A549 (cell line): ENCODE measurements around the gene GGT7.

Source experiments
- CBX2 ChIP-seq: fragments of 200-600 bp; sonication (generic); IDR thresholded peaks from 2 replicates; pipeline ENCODE4 v1.6.1; 2016; ENCODE audit warnings: low read depth, mild to moderate bottlenecking, borderline replicate concordance
- KDM1A ChIP-seq: fragments of 200-600 bp; sonication (generic); IDR thresholded peaks from 2 replicates; pipeline ENCODE4 v1.6.1; 2016; ENCODE audit warnings: low read depth, mild to moderate bottlenecking
- MYC ChIP-seq: IDR thresholded peaks from 2 replicates; pipeline ENCODE4 v1.6.1; 2012; ENCODE audit warnings: mild to moderate bottlenecking, inconsistent platforms, low read length, improper control_type of control experiment, borderline replicate concordance
- POLR2A ChIP-seq: IDR thresholded peaks from 2 replicates; pipeline ENCODE4 v1.6.1; 2012; ENCODE audit warnings: mild to moderate bottlenecking, low read length
- TP53 ChIP-seq: fragments of 250-450 bp; sonication (Bioruptor Pico); IDR thresholded peaks from 2 replicates; pipeline ENCODE4 v1.5.0; 2021; ENCODE audit warnings: mild to moderate bottlenecking, moderate library complexity
- TF ChIP-seq, protein P1 (sequence below): fragments of >200 bp; sonication (Bioruptor Twin); formaldehyde crosslinking; IDR thresholded peaks from 3 replicates; pipeline ENCODE4 v1.5.1; 2016
- TF ChIP-seq, protein P2 (sequence below): IDR thresholded peaks from 2 replicates; pipeline ENCODE4 v1.6.1; 2012
- TF ChIP-seq, protein P3 (sequence below): fragments of 250-450 bp; sonication (Bioruptor Pico); IDR thresholded peaks from 2 replicates; pipeline ENCODE4 v1.5.0; 2021; ENCODE audit warnings: mild to moderate bottlenecking, moderate library complexity, borderline replicate concordance
- TF ChIP-seq, protein P4 (sequence below): fragments of 450-650 bp; IDR thresholded peaks from 2 replicates; pipeline ENCODE4 v1.6.1; 2014; ENCODE audit warnings: antibody characterized with exemption
- TF ChIP-seq, protein P5 (sequence below): fragments of 200-600 bp; sonication (generic); IDR thresholded peaks from 2 replicates; pipeline ENCODE4 v1.6.1; 2016; ENCODE audit warnings: antibody characterized with exemption, mild to moderate bottlenecking, moderate library complexity

DNA sequence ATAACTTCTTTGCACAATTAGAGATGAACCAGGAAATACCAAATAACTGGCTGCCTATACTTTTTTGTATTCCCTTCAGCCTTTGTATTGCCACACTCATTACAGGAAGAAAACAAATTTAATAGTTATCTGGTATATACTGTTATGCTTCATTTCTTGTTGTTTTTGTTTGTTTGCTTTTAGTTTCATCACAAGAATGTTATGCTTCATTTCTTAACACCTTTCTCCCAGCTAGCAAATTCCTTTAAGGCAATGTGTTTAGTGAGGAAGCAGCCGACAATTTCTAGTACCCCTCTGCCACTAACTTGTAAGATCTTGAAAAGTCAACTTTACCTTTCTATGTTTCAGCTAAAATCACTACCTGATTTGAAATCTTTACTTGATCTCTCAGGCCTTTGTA is 48.6 kb downstream of the GGT7 start:
- TF ChIP-seq, protein P1, sequence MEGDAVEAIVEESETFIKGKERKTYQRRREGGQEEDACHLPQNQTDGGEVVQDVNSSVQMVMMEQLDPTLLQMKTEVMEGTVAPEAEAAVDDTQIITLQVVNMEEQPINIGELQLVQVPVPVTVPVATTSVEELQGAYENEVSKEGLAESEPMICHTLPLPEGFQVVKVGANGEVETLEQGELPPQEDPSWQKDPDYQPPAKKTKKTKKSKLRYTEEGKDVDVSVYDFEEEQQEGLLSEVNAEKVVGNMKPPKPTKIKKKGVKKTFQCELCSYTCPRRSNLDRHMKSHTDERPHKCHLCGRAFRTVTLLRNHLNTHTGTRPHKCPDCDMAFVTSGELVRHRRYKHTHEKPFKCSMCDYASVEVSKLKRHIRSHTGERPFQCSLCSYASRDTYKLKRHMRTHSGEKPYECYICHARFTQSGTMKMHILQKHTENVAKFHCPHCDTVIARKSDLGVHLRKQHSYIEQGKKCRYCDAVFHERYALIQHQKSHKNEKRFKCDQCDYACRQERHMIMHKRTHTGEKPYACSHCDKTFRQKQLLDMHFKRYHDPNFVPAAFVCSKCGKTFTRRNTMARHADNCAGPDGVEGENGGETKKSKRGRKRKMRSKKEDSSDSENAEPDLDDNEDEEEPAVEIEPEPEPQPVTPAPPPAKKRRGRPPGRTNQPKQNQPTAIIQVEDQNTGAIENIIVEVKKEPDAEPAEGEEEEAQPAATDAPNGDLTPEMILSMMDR, result no peak
- no peak for TF ChIP-seq MYC
- TF ChIP-seq, protein P2, sequence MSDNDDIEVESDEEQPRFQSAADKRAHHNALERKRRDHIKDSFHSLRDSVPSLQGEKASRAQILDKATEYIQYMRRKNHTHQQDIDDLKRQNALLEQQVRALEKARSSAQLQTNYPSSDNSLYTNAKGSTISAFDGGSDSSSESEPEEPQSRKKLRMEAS, result no peak
- no peak for TF ChIP-seq POLR2A
- TF ChIP-seq KDM1A, result no peak
- TF ChIP-seq CBX2, result no peak
- TF ChIP-seq, protein P3, sequence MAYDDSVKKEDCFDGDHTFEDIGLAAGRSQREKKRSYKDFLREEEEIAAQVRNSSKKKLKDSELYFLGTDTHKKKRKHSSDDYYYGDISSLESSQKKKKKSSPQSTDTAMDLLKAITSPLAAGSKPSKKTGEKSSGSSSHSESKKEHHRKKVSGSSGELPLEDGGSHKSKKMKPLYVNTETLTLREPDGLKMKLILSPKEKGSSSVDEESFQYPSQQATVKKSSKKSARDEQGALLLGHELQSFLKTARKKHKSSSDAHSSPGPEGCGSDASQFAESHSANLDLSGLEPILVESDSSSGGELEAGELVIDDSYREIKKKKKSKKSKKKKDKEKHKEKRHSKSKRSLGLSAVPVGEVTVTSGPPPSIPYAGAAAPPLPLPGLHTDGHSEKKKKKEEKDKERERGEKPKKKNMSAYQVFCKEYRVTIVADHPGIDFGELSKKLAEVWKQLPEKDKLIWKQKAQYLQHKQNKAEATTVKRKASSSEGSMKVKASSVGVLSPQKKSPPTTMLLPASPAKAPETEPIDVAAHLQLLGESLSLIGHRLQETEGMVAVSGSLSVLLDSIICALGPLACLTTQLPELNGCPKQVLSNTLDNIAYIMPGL (CRISPR knock-in tag), result no peak
- no peak for TF ChIP-seq TP53 (CRISPR knock-in tag)
- TF ChIP-seq, protein P4, sequence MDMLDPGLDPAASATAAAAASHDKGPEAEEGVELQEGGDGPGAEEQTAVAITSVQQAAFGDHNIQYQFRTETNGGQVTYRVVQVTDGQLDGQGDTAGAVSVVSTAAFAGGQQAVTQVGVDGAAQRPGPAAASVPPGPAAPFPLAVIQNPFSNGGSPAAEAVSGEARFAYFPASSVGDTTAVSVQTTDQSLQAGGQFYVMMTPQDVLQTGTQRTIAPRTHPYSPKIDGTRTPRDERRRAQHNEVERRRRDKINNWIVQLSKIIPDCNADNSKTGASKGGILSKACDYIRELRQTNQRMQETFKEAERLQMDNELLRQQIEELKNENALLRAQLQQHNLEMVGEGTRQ, result no peak
- TF ChIP-seq, protein P5, sequence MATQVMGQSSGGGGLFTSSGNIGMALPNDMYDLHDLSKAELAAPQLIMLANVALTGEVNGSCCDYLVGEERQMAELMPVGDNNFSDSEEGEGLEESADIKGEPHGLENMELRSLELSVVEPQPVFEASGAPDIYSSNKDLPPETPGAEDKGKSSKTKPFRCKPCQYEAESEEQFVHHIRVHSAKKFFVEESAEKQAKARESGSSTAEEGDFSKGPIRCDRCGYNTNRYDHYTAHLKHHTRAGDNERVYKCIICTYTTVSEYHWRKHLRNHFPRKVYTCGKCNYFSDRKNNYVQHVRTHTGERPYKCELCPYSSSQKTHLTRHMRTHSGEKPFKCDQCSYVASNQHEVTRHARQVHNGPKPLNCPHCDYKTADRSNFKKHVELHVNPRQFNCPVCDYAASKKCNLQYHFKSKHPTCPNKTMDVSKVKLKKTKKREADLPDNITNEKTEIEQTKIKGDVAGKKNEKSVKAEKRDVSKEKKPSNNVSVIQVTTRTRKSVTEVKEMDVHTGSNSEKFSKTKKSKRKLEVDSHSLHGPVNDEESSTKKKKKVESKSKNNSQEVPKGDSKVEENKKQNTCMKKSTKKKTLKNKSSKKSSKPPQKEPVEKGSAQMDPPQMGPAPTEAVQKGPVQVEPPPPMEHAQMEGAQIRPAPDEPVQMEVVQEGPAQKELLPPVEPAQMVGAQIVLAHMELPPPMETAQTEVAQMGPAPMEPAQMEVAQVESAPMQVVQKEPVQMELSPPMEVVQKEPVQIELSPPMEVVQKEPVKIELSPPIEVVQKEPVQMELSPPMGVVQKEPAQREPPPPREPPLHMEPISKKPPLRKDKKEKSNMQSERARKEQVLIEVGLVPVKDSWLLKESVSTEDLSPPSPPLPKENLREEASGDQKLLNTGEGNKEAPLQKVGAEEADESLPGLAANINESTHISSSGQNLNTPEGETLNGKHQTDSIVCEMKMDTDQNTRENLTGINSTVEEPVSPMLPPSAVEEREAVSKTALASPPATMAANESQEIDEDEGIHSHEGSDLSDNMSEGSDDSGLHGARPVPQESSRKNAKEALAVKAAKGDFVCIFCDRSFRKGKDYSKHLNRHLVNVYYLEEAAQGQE, result no peak
